GM12872 (cell line): ENCODE results near the gene SMG9.

ENCODE experiments used
- CTCF ChIP-seq: IDR thresholded peaks from 3 replicates; pipeline ENCODE4 v1.5.1; 2011; ENCODE audit warnings: low read depth, mild to moderate bottlenecking, low read length, moderate library complexity; ENCODE audit not compliant: insufficient read depth

SMG9 gene

GRCh38 chr19:43682824-43683661, 71.7 kb downstream of the SMG9 start:
- TF ChIP-seq CTCF = no peak

- TF ChIP-seq CTCF = no peak
Measured at GRCh38 chr19:43681821-43682220, 72.9 kb downstream of the SMG9 start.

- TF ChIP-seq CTCF = no peak
Measured at GRCh38 chr19:43678512-43679261, 76.1 kb downstream of the SMG9 start.
